Mesodermal cell (in vitro differentiated cells): ENCODE measurements around the gene TRIM9.
A peak's percentile ranks its signal among the peaks of the same experiment; 100 is the strongest.

Experiments used
- H3K27ac ChIP-seq: 2 replicates; pipeline ENCODE4 v1.7.0; 2013; ENCODE audit warnings: mild to moderate bottlenecking, low read depth, low read length, moderate library complexity; ENCODE audit not compliant: severe bottlenecking
- H3K36me3 ChIP-seq: 2 replicates; pipeline ENCODE4 v1.7.1; 2013; ENCODE audit warnings: mild to moderate bottlenecking, low read length, moderate library complexity; ENCODE audit not compliant: control insufficient read depth, insufficient read depth
- H3K4me1 ChIP-seq: one replicate; pipeline ENCODE4 v1.7.1; 2013; ENCODE audit warnings: mild to moderate bottlenecking, low read length; ENCODE audit not compliant: insufficient read depth, control insufficient read depth, poor library complexity, severe bottlenecking
- H3K4me3 ChIP-seq: 2 replicates; pipeline ENCODE4 v1.7.0; 2013; ENCODE audit warnings: low read length, control low read depth, mild to moderate bottlenecking; ENCODE audit not compliant: insufficient read depth, poor library complexity, severe bottlenecking; ENCODE audit errors: extremely low read depth
- H3K9me3 ChIP-seq: 2 replicates; pipeline ENCODE4 v1.7.1; 2013; ENCODE audit warnings: mild to moderate bottlenecking, low read length, moderate library complexity; ENCODE audit not compliant: control insufficient read depth
- WGBS, 2 experiments: methylation state at CpG; one replicate each; pipeline ENCODE4 v1.1.5; 2013; ENCODE audit warnings: missing lambda C conversion rate in 2 of 2; ENCODE audit not compliant: insufficient coverage in 2 of 2; 5-methylcytosine and 5-hydroxymethylcytosine counted together

The TRIM9 gene

GRCh38 chr14:51024377-51024776 lies 70.5 kb downstream of the TRIM9 start:
- Histone ChIP-seq H3K27ac (peak overlapping the region; percentile 70), H3K4me1 (peaks cover 6% of the 10 kb centered on the region), H3K9me3 (no peaks in the 10 kb centered on the region), H3K36me3 (no peaks in the 10 kb centered on the region), H3K4me3 (no peak overlapping the region)

GRCh38 chr14:51023964-51024363 lies 70.9 kb downstream of the TRIM9 start:
- Histone ChIP-seq H3K4me1 (peaks cover 6% of the 10 kb centered on the region), H3K27ac (peak overlapping the region; percentile 70)
- 72 to 76% methylated on average over 3 of the region's 3 CpGs for WGBS, 2 experiments

DNA sequence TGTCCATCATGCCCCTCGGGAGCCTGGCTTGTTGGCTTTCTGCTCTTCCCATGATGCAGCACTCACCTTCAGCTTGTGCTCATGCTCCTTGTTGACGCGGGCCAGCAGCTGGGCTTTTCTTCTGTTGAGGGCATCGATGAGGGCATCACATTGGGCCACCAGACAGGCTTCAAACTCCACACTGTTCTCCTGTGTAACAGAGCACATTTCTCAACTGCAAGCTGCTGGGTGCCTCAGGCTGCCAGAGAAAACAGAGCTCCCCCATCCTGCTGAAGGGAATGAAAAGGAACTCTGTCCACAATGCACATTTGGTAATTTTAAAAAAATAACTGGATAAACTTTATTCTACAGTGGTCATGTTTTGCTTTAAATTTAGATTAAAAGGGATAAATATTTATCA lies 72.1 kb downstream of the TRIM9 start:
- no peak overlapping the region for H3K27ac ChIP-seq
- WGBS, 2 experiments, result 89 to 92% methylated on average over 4 of the region's 4 CpGs
- H3K9me3 ChIP-seq, result no peaks in the 10 kb centered on the region
- H3K4me1 ChIP-seq, result peaks cover 6% of the 10 kb centered on the region
- H3K36me3 ChIP-seq, result no peaks in the 10 kb centered on the region
- no peak overlapping the region for H3K4me3 ChIP-seq

More at GRCh38 chr14:51023964-51024363, 70.9 kb downstream of the TRIM9 start:
- Histone ChIP-seq H3K36me3 (no peaks in the 10 kb centered on the region), H3K4me3 (no peak overlapping the region), H3K9me3 (no peaks in the 10 kb centered on the region)

DNA sequence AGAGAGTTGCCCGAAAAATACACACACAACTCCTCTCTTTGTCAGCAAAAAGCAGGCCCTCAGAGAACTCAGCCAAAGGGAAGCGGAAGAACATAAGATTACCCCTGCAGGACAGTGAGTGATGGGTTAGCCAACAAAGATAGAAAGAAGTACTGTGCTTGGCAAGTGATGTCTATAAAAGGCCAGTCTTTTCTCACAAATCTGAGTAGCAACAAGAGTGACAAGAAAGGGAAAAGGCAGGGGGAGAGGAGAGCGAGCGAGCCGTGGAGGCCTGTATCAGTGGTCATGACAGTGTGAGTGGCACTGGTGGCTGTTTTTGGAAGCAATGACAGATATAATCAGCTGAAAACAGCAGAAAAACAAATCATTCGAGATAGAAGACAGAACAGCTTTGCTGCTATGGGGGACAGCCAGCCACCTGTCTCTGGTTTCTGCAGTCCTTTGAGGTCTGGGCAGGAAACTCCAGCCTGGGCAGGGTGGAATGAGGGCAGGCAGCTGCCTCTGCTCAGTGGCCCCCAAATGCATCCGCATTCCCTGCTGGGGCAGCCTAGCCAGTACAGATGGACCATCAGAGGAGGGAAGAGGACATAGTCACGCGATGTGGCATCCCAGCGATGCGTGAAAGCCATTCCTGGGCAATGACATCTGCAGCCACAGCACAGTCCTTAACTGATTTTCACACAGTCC lies 74.7 kb downstream of the TRIM9 start:
- 89 to 96% methylated on average over 10 of the region's 11 CpGs for WGBS, 2 experiments
- Histone ChIP-seq H3K4me1 (peaks cover 6% of the 10 kb centered on the region), H3K9me3 (no peaks in the 10 kb centered on the region), H3K27ac (peak overlapping the region; percentile 66), H3K36me3 (no peaks in the 10 kb centered on the region), H3K4me3 (no peak overlapping the region)

- Histone ChIP-seq H3K27ac (no peak overlapping the region), H3K4me1 (peaks cover 6% of the 10 kb centered on the region), H3K4me3 (no peak overlapping the region), H3K9me3 (no peaks in the 10 kb centered on the region), H3K36me3 (no peaks in the 10 kb centered on the region)
- 71% methylated on average over 1 of the region's 1 CpG; no CpG with 5 or more reads in 1 of the 2 experiments for WGBS, 2 experiments
Observed at GRCh38 chr14:51019089-51019488, 75.8 kb downstream of the TRIM9 start.

DNA sequence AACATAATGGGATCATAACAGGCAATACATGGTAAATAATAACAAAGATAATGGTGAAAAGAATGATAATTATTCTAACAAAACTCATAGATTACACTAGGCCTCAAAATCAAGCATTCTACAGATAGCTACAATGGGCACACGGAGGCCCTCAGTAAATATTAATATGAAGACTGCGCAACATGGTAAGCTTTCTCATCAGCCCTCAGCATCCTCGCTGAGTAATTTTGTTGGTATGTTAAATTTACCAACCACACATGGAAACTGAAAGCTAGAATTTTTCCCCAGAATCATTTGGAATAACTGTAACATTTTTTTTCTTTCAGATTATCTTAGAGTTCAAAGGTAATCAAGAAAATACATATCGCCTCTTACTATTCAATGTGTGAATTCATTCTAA lies 76.4 kb downstream of the TRIM9 start:
- no CpG with 5 or more reads among the region's 4 CpGs for WGBS, 2 experiments
- no peak overlapping the region for H3K27ac ChIP-seq
- H3K36me3 ChIP-seq, result no peaks in the 10 kb centered on the region
- no peaks in the 10 kb centered on the region for H3K9me3 ChIP-seq
- H3K4me3 ChIP-seq, result no peak overlapping the region
- peaks cover 6% of the 10 kb centered on the region for H3K4me1 ChIP-seq

DNA sequence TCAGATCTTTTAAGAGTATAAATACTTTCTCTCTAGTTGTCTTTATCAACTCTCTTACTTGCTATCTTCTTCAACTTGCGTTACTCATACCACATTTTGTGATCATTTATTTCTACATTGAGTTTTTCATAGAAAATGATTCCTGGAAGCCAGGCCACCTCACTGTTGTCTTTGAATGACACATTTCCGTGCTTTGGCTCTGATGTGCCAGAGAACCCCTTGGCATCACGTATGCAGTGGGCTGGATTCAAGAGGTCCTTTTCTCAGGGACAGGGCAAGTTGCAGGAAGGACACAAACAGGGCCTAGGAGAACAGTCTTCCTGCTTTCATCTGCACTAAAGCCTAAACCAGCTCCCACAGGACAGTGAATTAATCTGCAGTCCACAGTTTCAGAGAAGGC lies 80.3 kb downstream of the TRIM9 start:
- Histone ChIP-seq H3K4me3 (no peak overlapping the region), H3K36me3 (no peaks in the 10 kb centered on the region), H3K9me3 (no peaks in the 10 kb centered on the region), H3K27ac (no peak overlapping the region), H3K4me1 (no peaks in the 10 kb centered on the region)
- 84 to 89% methylated on average over 3 of the region's 3 CpGs for WGBS, 2 experiments

- H3K27ac ChIP-seq, result no peak overlapping the region
- H3K9me3 ChIP-seq, result no peaks in the 10 kb centered on the region
- 83 to 85% methylated on average over 2 of the region's 2 CpGs for WGBS, 2 experiments
- no peaks in the 10 kb centered on the region for H3K4me1 ChIP-seq
- no peak overlapping the region for H3K4me3 ChIP-seq
- no peaks in the 10 kb centered on the region for H3K36me3 ChIP-seq
Observed at GRCh38 chr14:51014086-51014485, 80.8 kb downstream of the TRIM9 start.

DNA sequence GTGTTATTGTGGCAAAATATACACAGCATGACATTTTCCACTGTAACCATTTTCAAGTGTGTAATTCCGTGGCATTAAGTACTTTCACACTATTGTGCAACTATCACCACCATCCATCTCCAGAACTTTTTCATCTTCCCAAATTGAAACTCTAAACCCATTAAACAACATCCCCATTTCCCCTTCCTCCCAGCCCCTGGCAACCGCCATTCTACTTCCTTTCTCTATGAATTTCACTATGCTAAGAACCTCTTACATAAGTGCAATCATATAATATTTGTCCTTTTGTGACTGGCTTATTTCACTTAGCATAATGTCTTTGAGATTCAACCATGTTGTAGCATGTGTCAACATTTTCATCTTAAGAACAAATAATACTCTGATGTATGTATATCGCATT lies 82.8 kb downstream of the TRIM9 start:
- no peaks in the 10 kb centered on the region for H3K36me3 ChIP-seq
- H3K9me3 ChIP-seq, result no peaks in the 10 kb centered on the region
- no peaks in the 10 kb centered on the region for H3K4me1 ChIP-seq
- H3K4me3 ChIP-seq, result no peak overlapping the region
- 90 to 100% methylated on average over 1 to 2 of the region's 3 CpGs for WGBS, 2 experiments
- no peak overlapping the region for H3K27ac ChIP-seq

DNA sequence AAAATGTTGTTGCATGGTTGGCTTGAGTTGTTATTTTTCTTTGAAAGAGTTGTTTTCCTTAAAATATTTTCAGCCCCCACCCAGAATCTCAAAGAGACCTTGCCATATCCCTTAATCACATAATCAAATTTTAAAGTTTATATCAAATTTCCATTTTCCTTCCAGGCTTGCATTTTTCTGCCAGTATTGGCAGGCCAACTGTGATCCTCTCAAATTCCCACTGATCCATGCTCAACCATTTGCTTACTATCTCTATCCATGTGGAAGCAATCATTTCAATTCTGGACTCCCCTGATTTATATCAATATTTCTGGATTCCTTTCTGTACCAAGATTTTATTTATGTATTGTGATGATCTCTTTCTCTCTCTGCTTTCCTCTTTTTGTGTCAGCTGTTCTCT lies 86.5 kb downstream of the TRIM9 start:
- peaks cover 31% of the 10 kb centered on the region for H3K4me1 ChIP-seq
- no peak overlapping the region for H3K27ac ChIP-seq

GRCh38 chr14:51006781-51007211 lies 88.1 kb downstream of the TRIM9 start:
- H3K4me1 ChIP-seq, result peaks cover 31% of the 10 kb centered on the region
- H3K9me3 ChIP-seq, result no peaks in the 10 kb centered on the region
- no peaks in the 10 kb centered on the region for H3K36me3 ChIP-seq
- H3K4me3 ChIP-seq, result no peak overlapping the region
- 67 to 84% methylated on average over 1 to 2 of the region's 4 CpGs for WGBS, 2 experiments
- H3K27ac ChIP-seq, result peak overlapping the region; percentile 65

More for the DNA sequence above, 86.5 kb downstream of the TRIM9 start:
- H3K9me3 ChIP-seq, result no peaks in the 10 kb centered on the region
- no peaks in the 10 kb centered on the region for H3K36me3 ChIP-seq
- H3K4me3 ChIP-seq, result no peak overlapping the region
